ENCODE measurements around the gene OR9A2. TPM values are rescaled to one million over a fixed set of nuclear protein-coding genes. Genes with fewer than 3 reads are reported as not detected.

The OR9A2 gene
- total and polyA plus RNA-seq, 10 of the 15 experiments (the other 5 are each of a cell fraction or from before 2014, with no cell fraction given) = not detected

- TF ChIP-seq ZBTB40 (IDR thresholded peaks at IDR 0.05; ENCODE audit: borderline replicate concordance) (no peak), STAT3 (IDR thresholded peaks at IDR 0.05; ENCODE audit: low read depth, low read length) (no peak)
These were observed 47.2 kb upstream of the OR9A2 start (continued) for GRCh38 chr7:143074141-143074540.

GRCh38 chr7:143073556-143073955 is 46.6 kb upstream of the OR9A2 start:
- no peak for FAIRE-seq
- no peak overlapping the region for H3K4me3 ChIP-seq
- no peak overlapping the region for H3K27ac ChIP-seq (ENCODE audit: control insufficient read depth, insufficient read depth)
- 69% methylated on average over 3 of the region's 3 CpGs for WGBS (ENCODE audit: insufficient coverage, insufficient replicate concordance, low lambda C conversion rate, missing lambda C conversion rate)
- no peak overlapping the region for H3K4me2 ChIP-seq (ENCODE audit: control insufficient read depth, insufficient read depth)
- H3K4me1 ChIP-seq (ENCODE audit: control insufficient read depth, insufficient read depth, low read length) = no peaks in the 10 kb centered on the region
- ChIA-PET POLR2A (interaction anchor here (0.5 kb wide), 1 partner anchor 68 kb away, joined by 3 read pairs; no protein-coding TSS in a partner anchor), SMC1A (ENCODE audit: uncharacterized antibody, unreplicated experiment) (no interaction called here), CTCF (no interaction called here), RAD21 (ENCODE audit: unreplicated experiment) (no interaction called here)
- H3K79me2 ChIP-seq (ENCODE audit: control insufficient read depth, insufficient read depth, low read length) = no peaks in the 10 kb centered on the region
- no peaks in the 10 kb centered on the region for H3K36me3 ChIP-seq (ENCODE audit: control insufficient read depth in 2 of 2, insufficient read depth in 2 of 2, low read length in 1 of 2)
- H3K27me3 ChIP-seq (replicated peaks in 1 of 2; ENCODE audit: control insufficient read depth in 2 of 2, insufficient read depth in 2 of 2, low read length in 1 of 2) = no peaks in the 10 kb centered on the region; a peak in 1 of 4 replicates
- ATAC-seq = no peak
- intact Hi-C loops (cut with micrococcal nuclease; ENCODE audit: unreplicated experiment) = no loop called here
- no peak for DNase-seq (ENCODE audit: low read depth, low spot score)
- H4K20me1 ChIP-seq (ENCODE audit: control insufficient read depth, insufficient read depth) = no peaks in the 10 kb centered on the region
- no TSS peak for BruUV-seq (replicated peaks)
- in situ Hi-C loops (cut with MboI) = no loop called here
- no peak overlapping the region for H2AFZ ChIP-seq (ENCODE audit: control insufficient read depth, low read depth, low read length)
- no peaks in the 10 kb centered on the region for H3K9me3 ChIP-seq (replicated peaks; ENCODE audit: control insufficient read depth, insufficient read depth, low read length)
- no peak overlapping the region for H3K9ac ChIP-seq (ENCODE audit: control insufficient read depth, insufficient read depth, low read length)
- no peak for TF ChIP-seq STAT1 (conservative IDR thresholded peaks at IDR 0.05)
- TF ChIP-seq HDGF (IDR thresholded peaks at IDR 0.05) = no peak
- TF ChIP-seq CBX5 (IDR thresholded peaks at IDR 0.05; ENCODE audit: low read depth) = no peak
- TF ChIP-seq PML (IDR thresholded peaks at IDR 0.05; ENCODE audit: low read length) = no peak
- no peak for TF ChIP-seq E2F4 (IDR thresholded peaks at IDR 0.05; ENCODE audit: low read depth, low read length)
- TF ChIP-seq BCLAF1 (IDR thresholded peaks at IDR 0.05) = no peak
- no peak for TF ChIP-seq NRF1 (conservative IDR thresholded peaks at IDR 0.05; ENCODE audit: low read depth, low read length)
- no peak for TF ChIP-seq MEF2A (IDR thresholded peaks at IDR 0.05; ENCODE audit: insufficient read depth, low read depth, low read length)
- TF ChIP-seq BACH1 (IDR thresholded peaks at IDR 0.05; ENCODE audit: borderline replicate concordance) = no peak
- TF ChIP-seq MEF2B (IDR thresholded peaks at IDR 0.05; ENCODE audit: partially characterized antibody, poor library complexity, severe bottlenecking) = no peak
- no peak for TF ChIP-seq RFX5 (IDR thresholded peaks at IDR 0.05; ENCODE audit: low read depth, low read length)
